SK-N-SH (cell line): Measurements from ENCODE around the gene UPP2. TPM values are rescaled to one million over a fixed set of nuclear protein-coding genes. Genes with fewer than 3 reads are reported as not detected.

Source experiments
- CTCF ChIA-PET: fragments of 300-600, 350-600 bp; formaldehyde crosslinking; extraction: SDS; loops from one replicate; lab custom pipeline; 2021; lab: Yijun Ruan, JAX
- POLR2A ChIA-PET: fragments of 350-600 bp; sonication (Branson Sonifier 250); formaldehyde crosslinking; extraction: SDS; loops from one replicate; lab custom pipeline; 2020; ENCODE audit warnings: antibody characterized with exemption, inconsistent platforms; lab: Yijun Ruan, JAX
- DNase-seq: peaks from one replicate; pipeline ENCODE4 v3.0.0; 2012
- H2AFZ ChIP-seq: fragments of 200-600 bp; sonication (generic); 2 replicates; pipeline ENCODE4 v1.8.1; 2016; ENCODE audit warnings: antibody characterized with exemption, mild to moderate bottlenecking, low read depth
- H3F3A ChIP-seq: fragments of 200-600 bp; sonication (generic); replicated peaks from 2 replicates; pipeline ENCODE3; 2016; ENCODE audit warnings: antibody characterized with exemption, mild to moderate bottlenecking; ENCODE audit not compliant: insufficient read depth
- H3K27ac ChIP-seq, 2 experiments: fragments of 200-500 bp in 1 of 2; fragments of 200-600 bp in 1 of 2; sonication (Bioruptor generic) in 1 of 2; sonication (generic), shearing (Covaris generic) in 1 of 2; 2 replicates each; pipeline versions ENCODE4 v1.5.1 to v1.6.1; 2014 to 2016; ENCODE audit warnings: low read depth in 2 of 2, inconsistent platforms in 1 of 2, low read length in 1 of 2, mild to moderate bottlenecking in 1 of 2, mixed read lengths in 1 of 2
- H3K27me3 ChIP-seq: fragments of 200-600 bp; sonication (generic), shearing (Covaris generic); 2 replicates; pipeline ENCODE4 v1.6.1; 2016; ENCODE audit warnings: mixed run types; ENCODE audit not compliant: insufficient read depth
- H3K36me3 ChIP-seq, 2 experiments: fragments of 200-500 bp in 1 of 2; fragments of 200-600 bp in 1 of 2; sonication (Bioruptor generic) in 1 of 2; sonication (generic) in 1 of 2; replicated peaks in 1 of 2; 2 replicates each; pipeline versions ENCODE3 to v1.5.1; 2014 to 2016; ENCODE audit warnings: low read length in 1 of 2, mild to moderate bottlenecking in 1 of 2; ENCODE audit not compliant: insufficient read depth in 2 of 2, control insufficient read depth in 1 of 2
- H3K4me1 ChIP-seq, 2 experiments: fragments of 200-500 bp in 1 of 2; fragments of 200-600 bp in 1 of 2; sonication (Bioruptor generic) in 1 of 2; sonication (generic), shearing (Covaris generic) in 1 of 2; 2 replicates each; pipeline versions ENCODE4 v1.5.1 to v1.6.1; 2014 to 2016; ENCODE audit warnings: low read depth in 1 of 2, low read length in 1 of 2, mixed run types in 1 of 2; ENCODE audit not compliant: insufficient read depth in 2 of 2, control insufficient read depth in 1 of 2
- H3K4me2 ChIP-seq: fragments of 200-600 bp; sonication (generic), shearing (Covaris generic); 2 replicates; pipeline ENCODE4 v1.6.1; 2017; ENCODE audit warnings: mixed run types
- H3K4me3 ChIP-seq, 2 experiments: fragments of 200-500 bp in 1 of 2; fragments of 200-600 bp in 1 of 2; sonication (Bioruptor generic) in 1 of 2; sonication (generic), shearing (Covaris generic) in 1 of 2; 2 replicates each; pipeline versions ENCODE4 v1.5.1 to v1.8.1; 2014 to 2016; ENCODE audit warnings: low read depth in 2 of 2, inconsistent platforms in 1 of 2, low read length in 1 of 2, mild to moderate bottlenecking in 1 of 2, mixed read lengths in 1 of 2, moderate library complexity in 1 of 2
- H3K79me2 ChIP-seq: fragments of 200-600 bp; sonication (generic); 2 replicates; pipeline ENCODE4 v1.8.1; 2017; ENCODE audit warnings: mild to moderate bottlenecking; ENCODE audit not compliant: insufficient read depth
- H3K9ac ChIP-seq: fragments of 200-600 bp; sonication (generic); 2 replicates; pipeline ENCODE4 v1.6.1; 2017; ENCODE audit warnings: mixed run types
- H3K9me2 ChIP-seq: fragments of 200-600 bp; sonication (generic); 2 replicates; pipeline ENCODE4 v1.6.1; 2017; ENCODE audit warnings: mixed run types
- H3K9me3 ChIP-seq: fragments of 200-600 bp; sonication (generic); 2 replicates; pipeline ENCODE4 v1.6.1; 2017; ENCODE audit warnings: mixed run types, mild to moderate bottlenecking, moderate library complexity
- H4K20me1 ChIP-seq: fragments of 200-600 bp; sonication (generic); 2 replicates; pipeline ENCODE4 v1.6.1; 2017; ENCODE audit warnings: mild to moderate bottlenecking, mixed run types; ENCODE audit not compliant: insufficient read depth
- CHD2 ChIP-seq: fragments of 150-350 bp; IDR thresholded peaks from 2 replicates; pipeline ENCODE4 v1.6.1; 2018; ENCODE audit warnings: low read length; ENCODE audit not compliant: partially characterized antibody
- CTCF ChIP-seq: fragments of 200-600 bp; sonication (generic); IDR thresholded peaks from 2 replicates; pipeline ENCODE4 v1.6.1; 2017; ENCODE audit warnings: antibody characterized with exemption, mild to moderate bottlenecking, moderate library complexity
- ELF1 ChIP-seq: IDR thresholded peaks from 2 replicates; pipeline ENCODE4 v1.4.0; 2012
- EP300 ChIP-seq, 2 experiments: IDR thresholded peaks; 2 replicates each; pipeline versions ENCODE4 v1.4.0 to v1.6.1; 2012; ENCODE audit warnings: borderline replicate concordance in 1 of 2, low read depth in 1 of 2, low read length in 1 of 2
- EZH2phosphoT487 ChIP-seq: fragments of 200-600 bp; sonication (generic); IDR thresholded peaks from 2 replicates; pipeline ENCODE4 v1.6.1; 2017; ENCODE audit warnings: low read depth, mixed run types, mild to moderate bottlenecking, antibody characterized with exemption, moderate library complexity, borderline replicate concordance
- FOXJ3 ChIP-seq: sonication (generic); formaldehyde crosslinking; IDR thresholded peaks from 2 replicates; pipeline ENCODE4 v1.5.1; 2020; ENCODE audit warnings: mild to moderate bottlenecking, missing genetic modification reagents
- FOXM1 ChIP-seq: IDR thresholded peaks from 2 replicates; pipeline ENCODE4 v1.4.0; 2012; ENCODE audit warnings: low read depth, mild to moderate bottlenecking
- JUND ChIP-seq: IDR thresholded peaks from 2 replicates; pipeline ENCODE4 v1.4.0; 2012
- MAX ChIP-seq: IDR thresholded peaks from 2 replicates; pipeline ENCODE4 v1.4.0; 2012; ENCODE audit warnings: low read depth
- NRF1 ChIP-seq: IDR thresholded peaks from 2 replicates; pipeline ENCODE4 v1.6.1; 2012; ENCODE audit warnings: low read depth, mild to moderate bottlenecking, low read length
- RAD21 ChIP-seq: IDR thresholded peaks from 2 replicates; pipeline ENCODE4 v1.6.1; 2012; ENCODE audit warnings: mild to moderate bottlenecking, low read length
- REST ChIP-seq: IDR thresholded peaks from 2 replicates; pipeline ENCODE4 v1.6.1; 2012; ENCODE audit warnings: mild to moderate bottlenecking, low read depth, low read length, moderate library complexity
- RXRA ChIP-seq: IDR thresholded peaks from 2 replicates; pipeline ENCODE4 v1.4.0; 2012; ENCODE audit warnings: low read depth, mild to moderate bottlenecking, borderline replicate concordance
- SIN3A ChIP-seq: IDR thresholded peaks from 2 replicates; pipeline ENCODE4 v1.6.1; 2012; ENCODE audit warnings: low read depth, mild to moderate bottlenecking, low read length, moderate library complexity, borderline replicate concordance
- SMC3 ChIP-seq: IDR thresholded peaks from 2 replicates; pipeline ENCODE4 v1.6.1; 2012; ENCODE audit warnings: low read depth, low read length, improper control_type of control experiment
- TAF1 ChIP-seq: IDR thresholded peaks from 2 replicates; pipeline ENCODE4 v1.6.1; 2012; ENCODE audit warnings: low read depth, mild to moderate bottlenecking, low read length, moderate library complexity, borderline replicate concordance
- TEAD4 ChIP-seq: IDR thresholded peaks from 2 replicates; pipeline ENCODE4 v1.4.0; 2012; ENCODE audit warnings: mild to moderate bottlenecking, borderline replicate concordance; ENCODE audit not compliant: insufficient read depth
- USF1 ChIP-seq: IDR thresholded peaks from 2 replicates; pipeline ENCODE4 v1.4.0; 2012; ENCODE audit warnings: low read depth, borderline replicate concordance
- YY1 ChIP-seq: IDR thresholded peaks from 2 replicates; pipeline ENCODE4 v1.4.0; 2012; ENCODE audit warnings: low read depth, mild to moderate bottlenecking
- WGBS: methylation state at CpG from one replicate; pipeline ENCODE4 v1.1.6; 2017; ENCODE audit warnings: low lambda C conversion rate; 5-methylcytosine and 5-hydroxymethylcytosine counted together
- polyA plus RNA-seq, 3 experiments: library from polyadenylated mRNA; depleted of rRNA; stranded (reverse); fragments of >200 nt; gene quantifications; 2 replicates each; pipeline ENCODE4 v1.2.3, GENCODE V29; 2012

Gene UPP2
- polyA plus RNA-seq, 1 of the 3 experiments (the other 2 are of a cell fraction): not detected

- DNase-seq: no peak
- Histone ChIP-seq H3K4me1 (no peaks in the 10 kb centered on the region), H3K79me2 (no peaks in the 10 kb centered on the region), H3K4me2 (no peak overlapping the region), H3K27me3 (no peaks in the 10 kb centered on the region), H3K9ac (no peak overlapping the region), H2AFZ (no peak overlapping the region), H3K9me2 (no peaks in the 10 kb centered on the region), H4K20me1 (no peaks in the 10 kb centered on the region), H3K27ac (no peak overlapping the region), H3F3A (no peaks in the 10 kb centered on the region), H3K4me3 (no peak overlapping the region), H3K36me3 (no peaks in the 10 kb centered on the region), H3K9me3 (no peaks in the 10 kb centered on the region)
- 15% methylated on average over 4 of the region's 4 CpGs for WGBS
- ChIA-PET CTCF (no interaction called here), POLR2A (no interaction called here)
- TF ChIP-seq FOXJ3 (CRISPR knock-in tag) (no peak), SIN3A (no peak), JUND (no peak), CHD2 (no peak), RAD21 (no peak), EZH2phosphoT487 (no peak), REST (no peak), USF1 (no peak), TAF1 (no peak), EP300 (IDR thresholded peaks at IDR 0.05; ENCODE audit: borderline replicate concordance in 1 of 2, low read depth in 1 of 2, low read length in 1 of 2) (no peak), YY1 (no peak)
Observed at GRCh38 chr2:158091647-158092046, 10.0 kb upstream of the UPP2 start.

- H3K4me3 ChIP-seq: no peak overlapping the region
- H3K4me1 ChIP-seq: no peaks in the 10 kb centered on the region
- no peaks in the 10 kb centered on the region for H3K9me3 ChIP-seq
- no peaks in the 10 kb centered on the region for H3K79me2 ChIP-seq
- DNase-seq: no peak
- H3F3A ChIP-seq: no peaks in the 10 kb centered on the region
- no peak overlapping the region for H3K9ac ChIP-seq
- H3K4me2 ChIP-seq: no peak overlapping the region
- TF ChIP-seq ELF1 (no peak), SIN3A (no peak), TEAD4 (no peak), FOXJ3 (CRISPR knock-in tag) (no peak), CTCF (no peak), CHD2 (no peak), RXRA (no peak), JUND (no peak), MAX (no peak), USF1 (no peak), FOXM1 (no peak), NRF1 (no peak), SMC3 (no peak)
- ChIA-PET POLR2A (no interaction called here), CTCF (no interaction called here)
- no peak overlapping the region for H3K27ac ChIP-seq
- no peaks in the 10 kb centered on the region for H3K9me2 ChIP-seq
- H2AFZ ChIP-seq: no peak overlapping the region
- 69% methylated on average over 2 of the region's 2 CpGs for WGBS
- no peaks in the 10 kb centered on the region for H3K36me3 ChIP-seq
- H4K20me1 ChIP-seq: no peaks in the 10 kb centered on the region
- no peaks in the 10 kb centered on the region for H3K27me3 ChIP-seq
Observed at GRCh38 chr2:158094487-158095092, 7.1 kb upstream of the UPP2 start.
